Loucy (cell line): ENCODE measurements around the gene DLK1.

Experiments used
- CTCF ChIP-seq: fragments of 200-600 bp; sonication (generic); conservative IDR thresholded peaks from 2 replicates; pipeline ENCODE4 v1.5.1; 2014; ENCODE audit warnings: mild to moderate bottlenecking, antibody characterized with exemption, low read length
- EZH2phosphoT487 ChIP-seq: fragments of 200-600 bp; IDR thresholded peaks from 2 replicates; pipeline ENCODE4 v1.6.1; 2018; ENCODE audit warnings: antibody characterized with exemption, mild to moderate bottlenecking, moderate library complexity, borderline replicate concordance

GRCh38 chr14:100688598-100689461 is 37.9 kb upstream of the DLK1 start:
- TF ChIP-seq CTCF (no peak), EZH2phosphoT487 (no peak)
